ENCODE data around the gene BMPER.

The BMPER gene

GRCh38 chr7:33933611-33934281, 28.4 kb downstream of the BMPER start:
- Histone ChIP-seq H3K9me3 (no peaks in the 10 kb centered on the region), H3K27me3 (no peaks in the 10 kb centered on the region), H3K4me3 (no peak overlapping the region), H3K27ac (no peak overlapping the region), H4K20me1 (no peaks in the 10 kb centered on the region), H3K9ac (no peak overlapping the region), H3K4me2 (peak overlapping the region; percentile 53), H3K36me3 (no peaks in the 10 kb centered on the region), H3K4me1 (peaks cover 29% of the 10 kb centered on the region)
- TF ChIP-seq Cebpa-rat (IDR thresholded peaks at IDR 0.05): no peak

GRCh38 chr7:33934391-33934790, 29.1 kb downstream of the BMPER start:
- Histone ChIP-seq H3K4me3 (no peak overlapping the region), H3K9ac (no peak overlapping the region), H3K36me3 (no peaks in the 10 kb centered on the region), H3K27me3 (no peaks in the 10 kb centered on the region), H3K27ac (no peak overlapping the region), H3K4me2 (no peak overlapping the region), H4K20me1 (no peaks in the 10 kb centered on the region), H3K4me1 (peaks cover 29% of the 10 kb centered on the region), H3K9me3 (no peaks in the 10 kb centered on the region)
- TF ChIP-seq Cebpa-rat (IDR thresholded peaks at IDR 0.05): no peak

DNA sequence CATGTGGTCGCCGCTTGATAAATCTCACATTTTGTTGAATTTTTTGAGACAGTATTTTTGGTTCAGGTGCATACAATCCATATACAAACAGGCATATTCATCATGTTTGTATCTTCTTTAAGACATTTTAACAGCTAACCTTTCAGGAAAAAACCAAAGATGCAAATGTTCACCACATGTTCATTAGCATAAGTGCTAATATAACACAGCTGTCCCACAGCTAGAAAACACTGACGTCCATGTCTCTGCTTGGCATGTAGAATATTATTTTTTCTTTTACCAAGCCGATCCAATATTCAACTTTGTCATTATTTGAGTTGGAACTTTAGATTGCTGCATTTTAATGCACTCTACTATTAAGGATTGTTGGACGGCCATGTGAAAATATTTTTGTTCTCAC, 31.2 kb downstream of the BMPER start:
- Histone ChIP-seq H3K4me1 (peaks cover 29% of the 10 kb centered on the region), H3K27ac (no peak overlapping the region), H3K4me3 (no peak overlapping the region), H3K9me3 (no peaks in the 10 kb centered on the region), H4K20me1 (no peaks in the 10 kb centered on the region), H3K4me2 (no peak overlapping the region), H3K9ac (no peak overlapping the region), H3K27me3 (no peaks in the 10 kb centered on the region), H3K36me3 (no peaks in the 10 kb centered on the region)
- no peak for TF ChIP-seq Cebpa-rat (IDR thresholded peaks at IDR 0.05)

DNA sequence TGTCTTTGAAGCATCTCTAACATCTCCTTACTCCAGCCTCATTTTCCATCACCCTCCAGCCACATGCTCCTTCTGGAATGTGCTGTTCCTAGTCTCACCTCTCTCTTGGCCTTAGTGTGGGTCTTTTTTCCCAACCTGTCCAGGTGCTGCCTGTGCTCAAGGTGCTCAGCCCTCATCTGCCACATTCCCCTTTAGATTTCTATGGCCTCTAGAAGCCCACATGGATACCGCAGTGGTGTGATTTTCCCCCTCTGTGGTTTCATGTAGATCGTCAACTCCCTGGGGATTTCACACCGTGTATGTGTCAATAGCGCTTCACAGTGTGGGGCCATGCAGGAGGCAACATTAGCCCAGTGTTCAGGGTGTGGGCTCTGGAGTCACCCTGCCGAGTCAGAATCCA, 32.5 kb downstream of the BMPER start:
- H3K36me3 ChIP-seq: no peaks in the 10 kb centered on the region
- H3K4me3 ChIP-seq: no peak overlapping the region
- peaks cover 20% of the 10 kb centered on the region for H3K4me1 ChIP-seq
- no peak for TF ChIP-seq Cebpa-rat (IDR thresholded peaks at IDR 0.05)
- H4K20me1 ChIP-seq: no peaks in the 10 kb centered on the region
- H3K4me2 ChIP-seq: peak overlapping the region; percentile 34
- H3K27ac ChIP-seq: no peak overlapping the region
- H3K9me3 ChIP-seq: no peaks in the 10 kb centered on the region
- no peaks in the 10 kb centered on the region for H3K27me3 ChIP-seq
- H3K9ac ChIP-seq: no peak overlapping the region

- Histone ChIP-seq H3K27ac (no peak overlapping the region), H3K9ac (no peak overlapping the region), H3K36me3 (no peaks in the 10 kb centered on the region), H4K20me1 (no peaks in the 10 kb centered on the region), H3K27me3 (no peaks in the 10 kb centered on the region), H3K4me1 (peaks cover 8% of the 10 kb centered on the region), H3K4me2 (no peak overlapping the region), H3K4me3 (no peak overlapping the region), H3K9me3 (no peaks in the 10 kb centered on the region)
- no peak for TF ChIP-seq Cebpa-rat (IDR thresholded peaks at IDR 0.05)
Observed at GRCh38 chr7:33939121-33939520, 33.8 kb downstream of the BMPER start.

DNA sequence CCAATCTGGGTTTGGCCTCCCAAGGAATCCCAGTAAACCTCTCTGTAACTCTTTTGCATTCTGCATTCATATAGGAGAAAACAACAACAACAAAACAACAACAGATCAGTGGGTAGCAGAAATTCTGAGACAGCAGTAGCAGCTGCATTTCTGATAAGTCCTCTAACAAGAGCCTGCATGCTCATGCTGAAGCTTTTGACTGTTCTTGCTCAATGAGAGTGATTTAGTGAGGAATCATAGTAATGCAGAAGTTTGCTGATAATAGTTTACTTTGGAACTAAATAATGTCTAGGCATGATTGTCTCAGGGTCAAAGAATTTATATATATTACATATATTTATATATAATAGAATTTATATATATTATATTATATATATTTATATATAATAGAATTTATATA, 35.2 kb downstream of the BMPER start:
- Histone ChIP-seq H3K27ac (no peak overlapping the region), H3K4me3 (no peak overlapping the region), H3K9ac (no peak overlapping the region), H4K20me1 (no peaks in the 10 kb centered on the region), H3K4me1 (peaks cover 8% of the 10 kb centered on the region), H3K36me3 (no peaks in the 10 kb centered on the region), H3K27me3 (no peaks in the 10 kb centered on the region), H3K9me3 (no peaks in the 10 kb centered on the region), H3K4me2 (no peak overlapping the region)
- TF ChIP-seq Cebpa-rat (IDR thresholded peaks at IDR 0.05): no peak

GRCh38 chr7:33941418-33941817, 36.1 kb downstream of the BMPER start:
- Histone ChIP-seq H3K4me1 (peaks cover 8% of the 10 kb centered on the region), H3K4me3 (no peak overlapping the region), H3K9me3 (no peaks in the 10 kb centered on the region), H3K36me3 (no peaks in the 10 kb centered on the region), H3K27me3 (no peaks in the 10 kb centered on the region), H3K9ac (no peak overlapping the region), H3K4me2 (no peak overlapping the region), H3K27ac (no peak overlapping the region), H4K20me1 (no peaks in the 10 kb centered on the region)
- TF ChIP-seq Cebpa-rat (IDR thresholded peaks at IDR 0.05): no peak

GRCh38 chr7:33946094-33946699, 40.9 kb downstream of the BMPER start:
- Histone ChIP-seq H3K4me2 (no peak overlapping the region), H3K4me1 (no peaks in the 10 kb centered on the region), H3K27ac (no peak overlapping the region), H3K9me3 (no peaks in the 10 kb centered on the region), H3K27me3 (no peaks in the 10 kb centered on the region), H4K20me1 (no peaks in the 10 kb centered on the region), H3K36me3 (no peaks in the 10 kb centered on the region), H3K9ac (no peak overlapping the region), H3K4me3 (no peak overlapping the region)
- TF ChIP-seq Cebpa-rat (IDR thresholded peaks at IDR 0.05): no peak

- Histone ChIP-seq H3K9ac (no peak overlapping the region), H3K4me1 (no peaks in the 10 kb centered on the region), H3K27ac (no peak overlapping the region), H3K27me3 (no peaks in the 10 kb centered on the region), H4K20me1 (no peaks in the 10 kb centered on the region), H3K36me3 (no peaks in the 10 kb centered on the region), H3K4me3 (no peak overlapping the region), H3K4me2 (no peak overlapping the region), H3K9me3 (no peaks in the 10 kb centered on the region)
- TF ChIP-seq Cebpa-rat (IDR thresholded peaks at IDR 0.05): no peak
Observed at GRCh38 chr7:33950047-33950714, 44.8 kb downstream of the BMPER start.

GRCh38 chr7:33952824-33953223, 47.5 kb downstream of the BMPER start:
- Histone ChIP-seq H3K27ac (no peak overlapping the region), H4K20me1 (no peaks in the 10 kb centered on the region), H3K36me3 (no peaks in the 10 kb centered on the region), H3K9me3 (no peaks in the 10 kb centered on the region), H3K4me2 (no peak overlapping the region), H3K4me3 (no peak overlapping the region), H3K9ac (no peak overlapping the region), H3K27me3 (no peaks in the 10 kb centered on the region), H3K4me1 (no peaks in the 10 kb centered on the region)
- no peak for TF ChIP-seq Cebpa-rat (IDR thresholded peaks at IDR 0.05)
